ENCODE results near the gene DBN1.

DNA sequence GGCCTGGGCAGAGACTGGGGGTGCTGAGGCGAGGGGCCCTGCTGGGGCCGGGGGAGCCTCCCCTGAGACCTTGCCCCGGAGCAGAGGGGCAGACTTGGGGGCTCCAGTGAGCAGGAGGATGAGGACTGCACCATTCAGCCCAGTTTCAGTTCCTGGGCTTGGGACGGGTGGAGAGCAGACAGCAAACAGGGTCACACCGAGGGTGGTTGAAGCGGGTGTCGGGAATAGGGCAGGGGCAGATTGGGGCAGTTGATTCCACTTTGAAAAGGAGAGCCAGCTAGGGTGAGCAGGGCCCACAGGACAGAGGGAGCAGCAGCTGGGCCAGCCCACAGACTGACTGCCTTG, 42.5 kb downstream of the DBN1 start:
- TF ChIP-seq SIX5 (IDR thresholded peaks at IDR 0.05; ENCODE audit: borderline replicate concordance in 1 of 2, insufficient read depth in 1 of 2, low read depth in 1 of 2, low read length in 2 of 2), result no peak
- TF ChIP-seq, protein P1, sequence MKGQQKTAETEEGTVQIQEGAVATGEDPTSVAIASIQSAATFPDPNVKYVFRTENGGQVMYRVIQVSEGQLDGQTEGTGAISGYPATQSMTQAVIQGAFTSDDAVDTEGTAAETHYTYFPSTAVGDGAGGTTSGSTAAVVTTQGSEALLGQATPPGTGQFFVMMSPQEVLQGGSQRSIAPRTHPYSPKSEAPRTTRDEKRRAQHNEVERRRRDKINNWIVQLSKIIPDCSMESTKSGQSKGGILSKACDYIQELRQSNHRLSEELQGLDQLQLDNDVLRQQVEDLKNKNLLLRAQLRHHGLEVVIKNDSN (CRISPR knock-in tag; IDR thresholded peaks at IDR 0.05), result no peak
- no peak for TF ChIP-seq KLF16 (IDR thresholded peaks at IDR 0.05)
- TF ChIP-seq, protein P2, sequence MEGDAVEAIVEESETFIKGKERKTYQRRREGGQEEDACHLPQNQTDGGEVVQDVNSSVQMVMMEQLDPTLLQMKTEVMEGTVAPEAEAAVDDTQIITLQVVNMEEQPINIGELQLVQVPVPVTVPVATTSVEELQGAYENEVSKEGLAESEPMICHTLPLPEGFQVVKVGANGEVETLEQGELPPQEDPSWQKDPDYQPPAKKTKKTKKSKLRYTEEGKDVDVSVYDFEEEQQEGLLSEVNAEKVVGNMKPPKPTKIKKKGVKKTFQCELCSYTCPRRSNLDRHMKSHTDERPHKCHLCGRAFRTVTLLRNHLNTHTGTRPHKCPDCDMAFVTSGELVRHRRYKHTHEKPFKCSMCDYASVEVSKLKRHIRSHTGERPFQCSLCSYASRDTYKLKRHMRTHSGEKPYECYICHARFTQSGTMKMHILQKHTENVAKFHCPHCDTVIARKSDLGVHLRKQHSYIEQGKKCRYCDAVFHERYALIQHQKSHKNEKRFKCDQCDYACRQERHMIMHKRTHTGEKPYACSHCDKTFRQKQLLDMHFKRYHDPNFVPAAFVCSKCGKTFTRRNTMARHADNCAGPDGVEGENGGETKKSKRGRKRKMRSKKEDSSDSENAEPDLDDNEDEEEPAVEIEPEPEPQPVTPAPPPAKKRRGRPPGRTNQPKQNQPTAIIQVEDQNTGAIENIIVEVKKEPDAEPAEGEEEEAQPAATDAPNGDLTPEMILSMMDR (IDR thresholded peaks at IDR 0.05 in 2 of 3, conservative IDR thresholded peaks at IDR 0.05 in 1 of 3; ENCODE audit: insufficient read depth in 2 of 3, low read depth in 1 of 3, low read length in 3 of 3), result no peak
- no peak for TF ChIP-seq MED1 (CRISPR knock-in tag; IDR thresholded peaks at IDR 0.05; ENCODE audit: borderline replicate concordance)
- no peak for TF ChIP-seq ZNF124 (CRISPR knock-in tag; IDR thresholded peaks at IDR 0.05)
- no peak for TF ChIP-seq POLR2A (conservative IDR thresholded peaks at IDR 0.05)
- TF ChIP-seq SP1 (CRISPR knock-in tag; IDR thresholded peaks at IDR 0.05), result no peak
- no peak for TF ChIP-seq TCF7 (IDR thresholded peaks at IDR 0.05; ENCODE audit: borderline replicate concordance)
- TF ChIP-seq NR2C1 (IDR thresholded peaks at IDR 0.05), result no peak
- no peak for TF ChIP-seq NR2C1 (tag; IDR thresholded peaks at IDR 0.05)
- TF ChIP-seq SMARCE1 (IDR thresholded peaks at IDR 0.05), result no peak
- no peak for TF ChIP-seq ZFP36 (IDR thresholded peaks at IDR 0.05; ENCODE audit: low read depth, low read length, partially characterized antibody)

Data from K562 (cell line).